ENCODE data around the gene ACSL5.
A peak's percentile ranks its signal among the peaks of the same experiment; 100 is the strongest.

ACSL5 gene

DNA sequence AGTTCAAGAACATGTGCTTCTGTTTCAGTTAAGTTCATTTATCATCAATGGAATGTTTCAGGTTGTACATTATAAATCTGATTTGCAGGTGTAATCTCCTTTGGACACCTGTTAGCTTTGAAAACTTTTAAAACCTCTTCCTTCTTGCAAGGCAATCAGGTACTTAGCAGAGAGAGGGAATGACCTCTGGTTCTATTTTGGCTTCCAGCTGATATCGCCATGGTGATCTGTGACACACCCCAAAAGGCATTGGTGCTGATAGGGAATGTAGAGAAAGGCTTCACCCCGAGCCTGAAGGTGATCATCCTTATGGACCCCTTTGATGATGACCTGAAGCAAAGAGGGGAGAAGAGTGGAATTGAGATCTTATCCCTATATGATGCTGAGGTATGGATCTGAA lies 35.4 kb downstream of the ACSL5 start:
- no peak for DNase-seq (ENCODE audit: low read depth, low spot score)

GRCh38 chr10:112409755-112410154 lies 35.8 kb downstream of the ACSL5 start:
- no peak for DNase-seq (ENCODE audit: low read depth, low spot score)

- no peak for DNase-seq (ENCODE audit: low read depth, low spot score)
Measured at GRCh38 chr10:112412696-112413095, 38.8 kb downstream of the ACSL5 start.

DNA sequence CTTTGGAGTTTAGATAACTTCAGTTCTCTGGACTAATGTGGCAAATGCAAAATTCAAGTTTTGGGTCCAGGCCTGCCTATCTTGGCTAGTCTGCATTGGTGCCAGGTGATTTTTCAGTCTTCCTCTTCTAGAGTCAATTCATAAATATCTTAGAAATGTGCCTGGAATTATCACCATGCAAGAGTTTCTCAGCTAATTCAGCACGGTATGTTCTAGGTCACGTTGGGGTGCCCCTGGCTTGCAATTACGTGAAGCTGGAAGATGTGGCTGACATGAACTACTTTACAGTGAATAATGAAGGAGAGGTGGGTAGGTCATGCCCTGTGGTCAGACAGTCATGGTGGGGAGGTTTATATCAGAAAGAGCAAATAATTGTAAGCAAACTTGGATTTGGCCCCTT lies 47.8 kb downstream of the ACSL5 start:
- no peak for DNase-seq (ENCODE audit: low read depth, low spot score)

- DNase-seq (ENCODE audit: low read depth, low spot score), result no peak
Measured at GRCh38 chr10:112424651-112425050, 50.7 kb downstream of the ACSL5 start.

DNA sequence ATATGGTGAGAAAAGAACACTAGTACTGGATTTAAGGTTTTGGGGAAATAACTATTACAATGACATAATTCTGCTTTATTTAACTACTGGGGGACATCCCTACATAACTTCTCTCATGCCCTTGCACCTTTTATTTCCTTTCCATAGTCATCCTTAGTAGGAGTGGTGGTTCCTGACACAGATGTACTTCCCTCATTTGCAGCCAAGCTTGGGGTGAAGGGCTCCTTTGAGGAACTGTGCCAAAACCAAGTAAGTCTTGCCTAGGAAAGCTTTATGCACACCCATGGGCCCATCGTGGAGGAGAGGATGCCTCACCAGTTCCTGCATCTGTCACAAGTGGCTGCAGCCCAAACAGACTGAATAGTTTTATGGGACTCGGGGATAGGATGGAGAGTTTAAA lies 52.2 kb downstream of the ACSL5 start:
- DNase-seq (ENCODE audit: low read depth, low spot score), result no peak

DNA sequence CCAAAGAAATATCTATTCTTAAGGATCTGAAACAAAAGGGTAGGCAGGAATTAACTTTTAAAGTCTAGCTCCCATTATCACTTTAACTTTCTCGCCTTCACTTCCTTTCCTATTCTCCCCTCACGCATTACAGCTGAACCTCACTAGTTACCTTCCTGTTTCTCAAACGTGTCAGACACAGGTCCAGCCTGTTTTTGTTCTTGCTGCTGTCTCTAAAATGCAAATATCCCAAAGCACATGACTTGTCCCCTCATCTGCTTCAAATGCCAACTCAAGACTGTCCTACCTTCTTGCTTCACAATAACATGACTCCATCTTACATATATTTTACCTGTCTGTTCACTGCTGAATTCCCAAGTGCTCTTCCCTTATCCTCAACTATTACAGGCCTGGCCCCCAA lies 55.2 kb downstream of the ACSL5 start:
- DNase-seq (ENCODE audit: low read depth, low spot score), result no peak

DNA sequence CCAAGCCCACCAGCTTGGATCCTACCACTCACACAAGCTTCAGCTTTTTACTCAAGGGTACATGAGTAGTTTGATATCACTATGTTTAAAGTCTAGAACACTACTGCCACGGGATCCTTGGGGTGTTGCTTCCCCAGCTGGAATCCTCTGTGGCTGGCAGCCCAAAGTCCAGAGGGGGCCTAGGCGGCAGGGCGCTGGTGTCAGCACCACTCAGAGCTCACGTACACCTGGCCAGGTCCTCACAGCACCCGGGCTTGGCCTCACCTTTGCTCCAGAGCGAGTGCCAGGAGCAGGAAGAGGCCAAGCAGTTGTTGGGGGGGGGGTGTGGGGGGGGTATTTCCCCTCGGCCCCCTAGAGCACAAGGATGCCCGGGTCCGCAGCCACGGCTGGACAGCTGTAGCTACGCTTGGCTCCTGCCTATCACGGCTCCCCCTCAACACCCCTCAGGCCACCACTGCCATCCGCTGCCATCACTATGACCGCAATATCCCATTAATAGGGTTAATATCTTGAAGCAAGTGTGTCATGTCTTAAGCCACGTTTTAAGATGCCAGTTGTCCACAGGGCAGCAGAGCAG lies 55.8 kb downstream of the ACSL5 start:
- DNase-seq (ENCODE audit: low read depth, low spot score), result no peak

- no peak for DNase-seq (ENCODE audit: low read depth, low spot score)
Measured at GRCh38 chr10:112433136-112433535, 59.2 kb downstream of the ACSL5 start.

GRCh38 chr10:112434988-112435619 lies 61.2 kb downstream of the ACSL5 start:
- DNase-seq (ENCODE audit: low read depth, low spot score), result no peak

DNA sequence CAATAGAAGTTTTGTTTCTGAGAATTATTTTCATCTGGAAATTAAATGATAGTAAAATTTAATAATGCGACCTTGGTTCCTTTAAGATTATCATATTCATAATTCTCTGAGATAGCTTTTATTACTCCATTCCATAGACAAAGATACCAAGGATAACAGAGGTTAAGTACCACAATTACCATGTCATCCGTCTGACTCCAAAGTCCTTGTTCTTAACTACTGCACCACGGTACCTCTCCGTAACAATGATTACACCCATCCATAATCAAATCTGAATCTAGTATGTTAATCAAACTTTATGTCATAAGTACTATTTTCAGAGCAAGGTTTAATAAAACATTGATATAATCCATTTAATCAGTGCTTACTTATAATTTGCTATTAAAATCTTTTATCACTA lies 64.4 kb downstream of the ACSL5 start:
- no peak for DNase-seq (ENCODE audit: low read depth, low spot score)

DNA sequence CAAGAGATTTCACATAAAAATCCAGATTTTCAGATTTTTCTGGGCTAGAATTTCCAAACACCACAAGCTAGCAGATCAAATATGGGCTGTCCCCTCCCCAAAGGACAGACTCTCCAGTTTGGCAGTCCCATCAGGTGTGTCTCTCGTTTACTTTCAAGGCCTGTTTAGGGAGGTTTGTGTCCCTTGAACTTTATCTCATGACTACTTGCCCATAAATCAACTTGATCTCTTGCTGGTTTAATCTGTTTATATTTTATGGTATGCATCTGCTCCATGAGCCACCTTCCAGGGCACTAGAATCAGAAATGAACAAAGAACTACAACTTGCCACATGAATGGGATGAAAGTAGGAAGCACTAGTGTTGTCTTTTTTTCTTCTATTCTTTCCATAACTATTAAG lies 67.6 kb downstream of the ACSL5 start:
- DNase-seq (ENCODE audit: low read depth, low spot score), result no peak

DNA sequence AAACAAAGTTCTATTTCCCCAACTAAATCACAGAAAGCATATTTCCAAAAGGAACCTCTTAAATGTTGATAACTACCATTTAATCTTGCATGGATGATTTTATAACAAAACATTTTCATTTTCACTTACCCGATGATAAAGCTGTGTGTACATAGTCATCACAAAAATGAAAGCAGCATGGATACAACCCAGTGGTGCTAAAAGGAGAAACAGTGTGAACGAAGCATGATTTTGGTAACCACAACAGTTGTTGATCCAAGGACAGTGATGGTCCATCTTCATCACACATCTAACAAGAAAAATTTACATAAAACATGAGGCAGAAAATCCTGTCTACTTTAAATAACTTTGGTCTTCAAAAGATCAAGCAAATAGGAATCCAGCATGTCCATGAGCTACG lies 68.1 kb downstream of the ACSL5 start:
- no peak for DNase-seq (ENCODE audit: low read depth, low spot score)

- no peak for DNase-seq (ENCODE audit: low read depth, low spot score)
Measured at GRCh38 chr10:112446055-112446854, 72.3 kb downstream of the ACSL5 start.

DNA sequence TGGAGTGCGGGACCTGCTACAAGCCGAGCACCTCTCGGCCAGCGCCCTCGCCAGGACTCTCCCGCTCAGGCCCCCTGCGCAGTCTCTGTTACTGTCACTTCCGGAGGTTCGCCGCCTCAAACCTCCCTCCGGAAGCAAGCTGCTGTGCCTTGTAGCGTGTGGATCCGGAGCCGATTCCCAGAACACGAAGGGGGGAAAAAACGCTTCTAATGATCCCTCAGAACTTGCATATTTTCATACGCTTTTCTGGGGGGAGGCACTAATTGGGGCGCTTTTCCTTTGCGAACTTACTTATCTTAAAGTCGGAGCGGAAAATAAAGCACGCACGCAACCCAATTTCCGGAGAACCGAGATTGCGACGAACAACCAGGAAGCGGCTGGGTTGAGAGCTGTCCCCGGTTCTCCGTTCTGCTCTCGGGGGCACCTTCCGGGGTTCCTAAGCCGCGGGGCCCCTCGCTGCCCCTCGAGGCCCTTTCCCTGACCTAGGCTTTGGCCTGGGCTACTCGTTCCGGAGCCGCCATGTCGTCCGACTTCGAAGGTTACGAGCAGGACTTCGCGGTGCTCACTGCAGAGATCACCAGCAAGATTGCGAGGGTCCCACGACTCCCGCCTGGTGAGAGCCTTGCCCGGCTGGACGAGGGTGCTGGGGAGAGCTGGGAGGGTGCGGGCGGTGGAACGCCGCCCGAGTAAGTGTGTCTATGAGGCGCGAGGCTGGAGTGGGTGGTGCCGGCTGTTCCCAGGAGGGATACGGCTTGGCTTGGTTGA lies 73.1 kb downstream of the ACSL5 start, which contains the start of the genes VTI1A and ZDHHC6:
VTI1A (plus strand) TSS at position 361 of the 765 bp plus-strand sequence; CDS start at position 520, 159 bp downstream.
ZDHHC6 (minus strand) TSS at position 60 of the 765 bp plus-strand sequence. CDS start 1,478 bp downstream, outside the sequence.
- peak; percentile 89 for DNase-seq (ENCODE audit: low read depth, low spot score)

DNA sequence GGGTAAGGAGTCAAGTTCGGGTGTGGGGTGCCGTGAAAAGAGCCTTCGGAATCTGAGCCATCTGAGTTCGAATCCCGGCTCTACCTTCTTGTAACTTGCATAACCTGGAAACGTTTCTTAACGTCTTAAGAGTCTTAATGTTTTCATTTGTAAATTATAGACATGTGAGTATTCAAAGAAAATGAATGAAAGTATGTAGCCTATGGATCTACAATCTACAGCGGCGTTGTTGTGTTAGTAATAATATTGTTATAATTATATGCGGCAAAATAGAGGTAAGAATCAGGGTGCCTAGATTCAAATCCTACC lies 73.7 kb downstream of the ACSL5 start:
- no peak for DNase-seq (ENCODE audit: low read depth, low spot score)

DNA sequence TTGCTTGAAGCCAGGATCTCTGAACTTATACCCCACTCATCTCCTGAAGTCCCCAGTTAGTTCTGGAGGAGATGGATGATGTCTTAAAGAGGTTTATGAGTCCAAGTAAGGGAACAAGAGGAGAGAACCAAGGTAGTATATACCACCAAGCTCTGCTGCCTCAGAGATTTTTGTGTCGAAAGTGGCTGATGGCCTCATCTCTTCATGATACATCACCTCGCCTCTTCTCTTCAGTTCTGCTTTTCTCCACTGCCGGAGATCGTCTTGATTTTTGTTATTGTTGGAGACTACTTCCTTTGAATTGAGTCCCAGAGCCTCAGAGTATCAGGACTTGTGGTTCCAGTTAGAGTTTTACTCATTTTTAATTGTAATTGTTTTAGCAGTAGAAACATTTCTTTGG lies 75.0 kb downstream of the ACSL5 start:
- no peak for DNase-seq (ENCODE audit: low read depth, low spot score)

DNA sequence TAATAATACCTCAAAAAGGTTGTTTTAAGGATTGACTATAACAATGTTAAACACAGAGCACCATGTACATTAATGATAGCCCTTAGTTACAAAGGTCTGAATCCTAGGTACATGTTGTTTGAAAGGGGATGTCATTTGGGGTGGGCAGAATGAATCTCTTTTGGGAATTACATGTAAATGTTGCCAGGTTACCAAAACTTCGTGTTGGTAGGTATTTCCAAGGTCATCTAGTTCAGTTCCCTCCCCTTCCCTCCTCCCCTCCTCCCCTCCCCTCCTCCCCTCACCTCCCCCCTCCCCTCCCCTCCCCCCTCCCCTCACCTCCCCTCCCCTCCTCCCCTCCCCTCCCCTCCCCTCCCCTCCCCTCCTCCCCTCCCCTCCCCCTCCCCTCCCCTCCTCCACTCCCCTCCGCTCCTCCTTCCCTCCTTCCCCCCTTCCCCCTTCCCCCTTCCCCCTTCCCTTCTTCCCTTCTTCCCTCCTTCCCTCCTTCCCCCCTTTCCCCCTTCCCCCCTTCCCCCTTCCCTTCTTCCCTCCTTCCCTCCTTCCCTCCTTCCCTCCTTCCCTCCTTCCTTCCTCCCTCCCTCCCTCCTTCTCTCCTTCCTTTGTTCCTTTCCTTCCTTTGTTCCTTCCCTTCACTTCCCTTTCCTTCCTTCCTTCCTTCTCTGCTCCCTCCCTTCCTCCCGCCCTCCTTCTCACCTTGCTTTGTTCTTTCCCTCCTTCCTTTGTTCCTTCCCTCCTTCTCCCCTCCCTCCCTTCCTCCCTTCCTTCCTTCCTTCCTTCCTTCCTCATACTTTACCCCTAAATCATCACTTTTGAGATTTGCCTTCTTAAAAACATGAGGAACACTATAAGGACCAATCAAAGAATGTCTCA lies 81.2 kb downstream of the ACSL5 start:
- no peak for DNase-seq (ENCODE audit: low read depth, low spot score)

DNA sequence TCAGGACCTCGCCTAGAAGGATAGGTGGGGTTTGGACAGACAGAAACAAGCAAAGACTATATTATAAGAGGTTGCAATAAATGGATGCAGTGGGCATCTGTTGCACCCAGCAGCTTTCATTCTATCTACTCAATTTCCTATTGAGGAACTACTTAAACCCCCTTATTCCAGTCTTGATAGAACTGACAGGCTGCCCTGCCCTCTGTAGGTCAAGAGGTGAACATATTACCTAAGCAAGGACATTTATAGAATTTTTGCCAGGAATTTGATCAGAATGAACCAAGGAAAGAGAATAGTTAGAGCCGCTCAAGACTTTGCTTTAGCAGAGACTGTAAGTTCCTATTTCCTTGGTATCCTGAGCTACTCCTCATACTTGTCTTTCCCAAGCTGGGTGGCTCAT lies 82.6 kb downstream of the ACSL5 start:
- DNase-seq (ENCODE audit: low read depth, low spot score), result no peak

GRCh38 chr10:112460366-112460765 lies 86.5 kb downstream of the ACSL5 start:
- DNase-seq (ENCODE audit: low read depth, low spot score), result no peak

Data from ELF-1 (cell line).